Iris pigment epithelial cell (primary cell): ENCODE data around the gene ERCC5.

Experiments
- DNase-seq: peaks from one replicate; pipeline ENCODE4 v3.0.0-alpha.2; 2011; ENCODE audit warnings: low read depth

The ERCC5 gene

DNA sequence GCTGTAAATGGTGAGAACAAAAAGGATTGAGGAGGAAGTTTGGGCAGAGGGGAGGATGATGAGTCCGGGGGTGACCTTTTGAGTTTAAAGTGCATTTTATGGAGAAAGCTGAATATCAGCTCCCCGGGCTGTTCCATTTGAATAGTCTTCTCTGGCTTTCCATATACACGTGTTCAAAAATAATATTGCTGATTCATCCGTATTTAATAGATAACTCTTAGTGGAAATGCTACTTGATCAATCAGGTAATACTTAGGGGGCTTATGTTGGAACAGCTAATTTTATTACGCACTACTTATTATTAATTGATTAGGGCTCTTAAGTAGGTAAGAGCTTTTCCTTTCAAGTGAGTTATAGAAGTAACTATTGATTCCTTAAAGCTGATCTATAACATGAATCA, 76.4 kb downstream of the ERCC5 start:
- no peak for DNase-seq
